Iris pigment epithelial cell (primary cell): ENCODE results near the gene MDFI.

Experiments
- DNase-seq: peaks from one replicate; pipeline ENCODE4 v3.0.0-alpha.2; 2011; ENCODE audit warnings: low read depth

The MDFI gene

DNA sequence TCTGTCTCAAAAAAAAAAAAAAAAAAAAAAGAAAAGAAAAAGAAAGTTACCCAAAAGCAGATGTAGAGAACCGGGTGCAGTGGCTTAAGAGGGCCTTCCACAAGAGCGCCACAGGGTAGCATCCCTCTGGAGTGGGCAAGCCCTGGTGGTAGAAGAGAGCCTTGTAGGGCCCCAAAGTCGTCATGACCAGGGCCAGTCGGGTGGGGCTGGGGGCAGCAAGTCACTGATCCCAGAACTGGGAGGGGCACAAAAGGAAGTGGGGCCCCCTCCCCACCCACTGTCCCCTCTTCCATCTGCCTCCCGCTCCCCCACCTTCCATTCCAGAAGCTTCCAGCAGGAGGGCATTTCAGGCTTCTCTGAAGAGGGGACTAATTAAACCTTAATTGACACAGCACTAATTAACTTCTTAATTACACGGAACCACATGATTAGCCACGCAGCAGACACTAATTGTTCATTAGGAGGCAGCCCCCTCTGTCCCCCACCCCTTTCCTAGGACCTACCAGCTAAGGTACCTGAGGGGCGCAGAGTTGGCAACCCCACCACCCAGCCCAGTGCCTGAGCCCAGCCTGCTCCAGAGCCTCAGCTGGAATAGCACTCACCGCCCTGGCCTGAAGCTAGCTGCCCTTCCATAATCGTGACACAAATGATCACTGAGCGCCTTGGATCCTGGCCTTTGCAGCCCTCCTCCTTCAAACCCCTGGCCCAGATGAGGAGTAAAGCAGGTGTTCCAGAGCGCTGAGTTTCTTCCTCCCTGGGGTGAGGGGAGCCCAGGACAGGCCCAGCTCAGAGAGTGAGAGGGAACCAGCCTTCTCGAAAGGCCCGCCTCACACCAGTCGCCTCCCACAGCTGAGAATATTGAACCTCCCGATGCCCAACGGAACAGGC is 34.8 kb downstream of the MDFI start:
- no peak for DNase-seq

DNA sequence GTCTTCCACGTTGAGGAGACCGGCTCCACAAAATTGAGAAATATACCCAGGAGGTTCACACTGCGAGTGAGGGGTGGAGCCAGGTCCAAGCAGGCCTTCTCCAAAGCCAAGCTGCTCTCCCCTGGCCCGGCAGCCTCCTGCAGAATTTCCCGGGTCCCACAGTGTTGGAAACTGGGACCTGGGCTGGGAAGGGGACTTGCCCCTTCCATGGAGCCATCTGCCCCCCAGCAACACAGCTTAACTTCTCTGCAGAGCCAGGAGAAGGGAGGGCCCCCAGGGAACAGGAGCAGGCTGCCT is 35.4 kb downstream of the MDFI start:
- DNase-seq = no peak

DNA sequence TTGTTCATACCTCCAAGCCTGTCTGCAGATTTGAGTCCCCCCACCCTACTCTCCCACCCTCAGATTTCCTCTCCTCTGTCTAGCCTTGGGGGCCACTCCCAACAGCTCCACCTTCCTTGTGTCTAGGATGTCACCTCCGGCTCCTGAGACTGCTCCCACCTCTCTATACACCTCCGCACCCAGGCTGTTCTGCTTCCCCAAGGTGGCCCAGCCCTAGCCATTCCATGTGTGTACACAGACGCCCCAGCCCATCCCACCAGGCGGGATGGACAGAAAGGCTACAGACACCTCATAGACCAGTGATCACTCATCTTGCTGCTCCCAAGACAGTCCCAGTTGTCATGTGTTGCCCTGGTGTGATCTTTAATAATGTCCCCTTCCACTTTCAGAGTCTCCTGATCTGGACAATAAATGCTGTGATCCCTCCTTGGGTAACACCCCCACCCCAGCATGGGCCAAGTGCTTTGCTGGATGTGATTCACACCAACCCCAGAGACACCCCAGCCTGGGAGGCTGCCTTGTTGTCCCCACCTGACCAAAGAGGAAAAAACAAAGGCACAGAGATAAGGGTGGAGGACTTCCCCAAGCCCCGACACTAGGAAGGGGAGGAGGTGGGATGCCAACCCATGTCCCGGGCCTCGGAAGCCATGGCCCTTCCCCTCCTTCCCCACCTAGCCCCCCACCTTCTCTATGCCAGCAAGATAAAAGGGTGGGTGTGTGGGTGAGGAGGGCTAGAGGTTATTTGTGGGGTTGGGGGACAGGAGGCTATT is 36.1 kb downstream of the MDFI start:
- DNase-seq = no peak

DNA sequence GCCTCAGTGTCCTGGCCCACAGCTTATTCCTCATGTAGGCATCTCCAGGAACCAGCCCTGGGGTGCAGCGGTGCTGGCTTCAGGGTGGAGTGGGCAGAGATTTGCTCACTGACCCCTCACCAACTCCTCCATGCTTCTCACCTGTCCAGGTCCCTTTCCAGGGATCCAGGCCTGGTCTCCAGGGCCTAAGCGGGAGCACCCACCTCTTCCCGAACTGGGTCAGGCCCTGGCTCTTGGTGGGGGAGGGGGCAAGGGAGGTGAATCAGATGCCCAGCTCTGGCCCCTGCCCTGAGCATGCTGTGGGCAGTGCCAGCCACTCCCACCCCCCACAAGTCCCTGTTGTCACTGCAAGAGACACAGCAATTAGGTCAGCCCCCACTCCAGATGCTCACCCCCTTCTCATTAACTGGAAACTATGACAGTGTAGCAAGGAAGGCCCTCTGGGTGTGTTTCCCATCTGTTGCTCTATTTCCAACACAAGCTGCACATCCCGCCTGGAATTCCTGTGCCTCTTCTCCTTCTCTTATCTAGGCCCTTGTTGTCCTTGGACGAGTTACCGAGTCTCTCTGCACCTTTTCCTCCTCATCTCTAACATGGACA is 37.0 kb downstream of the MDFI start:
- DNase-seq = no peak

DNA sequence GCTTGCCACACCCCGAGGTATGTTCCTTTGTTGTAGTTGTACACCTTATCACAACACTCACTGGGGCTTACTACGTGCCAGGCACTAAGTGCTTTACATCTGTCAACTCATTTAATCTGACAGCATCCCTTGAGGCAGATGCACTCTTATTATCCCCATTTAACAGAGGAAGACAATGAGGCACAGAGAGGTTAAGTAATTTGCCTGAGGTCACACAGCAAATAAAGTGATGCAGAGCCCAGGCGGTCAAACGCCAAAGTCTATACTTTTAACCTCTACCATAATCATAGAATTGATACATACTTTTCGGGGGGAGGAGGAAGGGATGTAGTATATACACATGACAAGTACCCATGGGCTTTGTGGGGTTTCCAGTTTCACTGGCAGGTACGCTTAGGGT is 37.7 kb downstream of the MDFI start:
- no peak for DNase-seq

DNA sequence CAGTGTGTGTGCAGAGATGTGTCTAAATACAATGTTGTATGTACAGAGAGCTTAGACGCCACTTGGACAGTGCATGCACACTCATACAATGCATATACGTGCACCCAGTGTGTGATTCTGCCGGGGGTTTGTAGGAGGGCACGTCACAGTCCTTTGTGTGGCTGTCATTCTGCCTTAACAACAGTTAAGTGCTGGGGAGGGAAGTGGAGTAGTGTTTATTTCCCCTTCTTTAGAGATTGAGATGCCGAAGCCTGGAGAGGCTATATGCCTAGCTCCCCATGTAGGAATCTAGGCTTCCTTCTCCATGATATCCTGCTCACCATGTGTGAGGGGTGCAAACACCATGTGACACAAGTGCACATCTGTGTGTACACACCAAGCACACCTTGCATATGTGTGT is 38.2 kb downstream of the MDFI start:
- no peak for DNase-seq

DNA sequence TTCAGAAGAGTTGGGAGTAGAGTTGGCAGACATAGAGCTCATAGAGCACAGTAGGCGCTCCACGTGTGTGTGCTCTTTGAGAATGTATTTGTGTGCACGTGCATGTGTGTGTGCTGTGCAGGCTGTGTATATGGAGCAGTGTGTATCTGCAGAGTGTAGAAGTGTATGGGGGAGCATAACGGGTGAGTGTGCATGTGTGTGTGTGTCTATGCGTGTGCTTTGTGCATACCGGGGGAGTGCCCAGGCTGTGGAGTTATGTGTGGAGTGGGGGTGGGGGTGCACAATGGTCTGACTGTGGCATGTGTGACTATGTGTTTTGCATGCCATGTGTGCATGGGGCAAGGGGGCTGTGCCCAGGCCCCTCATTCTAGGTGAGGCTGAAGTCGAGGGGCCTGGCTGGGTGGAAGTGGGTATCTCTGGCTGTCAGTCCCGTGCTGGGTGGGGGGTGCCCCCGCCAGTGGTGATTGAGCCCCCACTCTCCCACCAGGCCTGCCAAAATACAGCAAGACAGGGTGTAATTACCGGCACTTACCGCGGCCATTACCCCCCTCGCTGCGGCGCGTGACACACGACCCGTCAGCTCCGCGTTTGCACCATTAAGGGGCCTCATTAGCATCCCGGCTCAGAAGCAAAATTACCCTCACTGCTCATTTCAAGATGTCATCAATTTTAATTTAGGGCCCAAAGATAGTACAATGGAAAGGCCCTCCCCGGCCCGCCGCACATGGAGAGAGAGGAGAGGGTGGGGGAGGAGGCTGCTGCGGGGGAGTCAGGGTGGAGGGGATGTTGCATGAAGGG is 39.1 kb downstream of the MDFI start:
- DNase-seq = no peak

DNA sequence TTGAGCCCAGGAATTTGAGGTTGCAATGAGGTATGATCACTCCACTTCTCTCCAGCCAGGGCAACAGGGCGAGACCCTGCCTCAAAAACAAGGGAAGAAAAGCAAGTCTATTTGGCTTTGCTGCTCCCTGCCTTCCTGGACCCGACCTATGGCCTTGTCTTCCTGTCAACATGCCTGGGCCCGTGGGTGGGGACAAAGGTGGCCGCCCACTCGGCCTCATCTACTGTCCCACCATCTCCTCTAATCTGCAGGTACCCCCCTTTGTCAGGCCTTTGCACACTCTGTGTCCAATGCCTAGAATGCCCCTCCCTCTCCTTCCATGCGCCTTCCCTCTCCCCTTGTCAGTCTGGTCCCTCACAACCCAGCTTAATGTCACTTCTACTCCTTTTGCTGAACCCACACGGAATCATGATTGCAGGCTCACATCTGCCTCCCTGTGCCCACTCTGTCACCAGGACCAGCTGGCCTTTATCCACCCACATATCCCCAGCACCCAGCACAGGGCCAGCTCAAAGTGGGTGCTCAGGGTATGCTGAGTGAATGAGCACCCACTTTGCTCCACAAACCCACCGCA is 40.3 kb downstream of the MDFI start:
- DNase-seq = no peak

DNA sequence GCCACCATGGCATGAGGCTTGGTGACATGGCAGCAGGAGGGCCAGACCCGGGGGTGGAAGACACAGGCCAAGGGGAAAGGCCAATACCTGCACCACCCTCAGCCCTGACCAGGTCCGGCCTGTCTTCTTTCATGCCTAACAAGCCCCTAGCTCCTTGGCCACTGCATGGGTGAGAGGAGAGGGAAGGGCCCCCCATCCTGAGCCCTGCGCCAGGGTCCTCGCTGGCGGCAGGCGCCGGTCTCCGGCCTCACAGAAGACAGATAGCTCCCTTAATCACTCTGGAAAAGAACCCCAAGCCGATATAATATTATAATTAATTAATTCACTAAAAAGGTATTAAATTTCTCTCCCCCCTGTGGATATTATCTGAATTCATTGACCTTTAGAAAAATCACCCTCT is 41.4 kb downstream of the MDFI start:
- no peak for DNase-seq

DNA sequence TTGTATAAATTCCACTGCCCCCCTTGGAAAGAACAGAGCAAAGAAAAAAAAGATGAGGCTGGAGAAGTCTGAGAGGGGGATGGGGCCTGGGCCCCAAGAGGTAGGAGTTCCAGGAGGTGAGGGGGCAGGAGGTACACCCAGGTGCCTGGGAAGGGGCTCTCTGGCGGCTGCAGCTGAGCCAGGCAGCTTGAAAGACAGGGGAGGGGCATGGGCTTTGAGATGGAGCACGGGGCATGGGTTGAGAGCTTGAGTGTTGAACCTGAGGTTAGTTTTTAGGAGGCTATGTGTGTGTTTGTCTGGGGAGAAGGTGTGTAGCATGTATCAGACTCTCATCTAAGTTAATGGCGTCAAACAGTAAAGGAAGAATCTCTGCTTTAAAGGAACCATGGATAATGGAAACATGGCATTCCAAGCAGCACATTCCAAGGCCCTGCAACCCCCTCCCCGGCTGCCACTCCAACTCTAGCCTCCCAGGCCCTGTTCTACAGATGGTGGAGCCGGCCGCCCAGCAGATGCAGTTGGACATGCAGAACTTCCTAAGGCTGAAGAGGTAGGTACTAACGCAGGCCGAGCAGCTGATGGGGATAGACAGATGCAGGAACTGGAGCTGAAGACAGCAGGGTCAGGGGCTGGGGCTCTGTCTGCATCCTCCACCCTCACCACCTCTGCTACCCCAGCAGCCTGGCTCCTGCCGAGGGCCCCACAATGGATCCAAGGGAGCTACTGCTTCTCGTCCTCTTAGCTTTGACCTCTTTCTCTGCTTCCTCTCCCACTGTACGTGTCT is 42.1 kb downstream of the MDFI start:
- no peak for DNase-seq

DNA sequence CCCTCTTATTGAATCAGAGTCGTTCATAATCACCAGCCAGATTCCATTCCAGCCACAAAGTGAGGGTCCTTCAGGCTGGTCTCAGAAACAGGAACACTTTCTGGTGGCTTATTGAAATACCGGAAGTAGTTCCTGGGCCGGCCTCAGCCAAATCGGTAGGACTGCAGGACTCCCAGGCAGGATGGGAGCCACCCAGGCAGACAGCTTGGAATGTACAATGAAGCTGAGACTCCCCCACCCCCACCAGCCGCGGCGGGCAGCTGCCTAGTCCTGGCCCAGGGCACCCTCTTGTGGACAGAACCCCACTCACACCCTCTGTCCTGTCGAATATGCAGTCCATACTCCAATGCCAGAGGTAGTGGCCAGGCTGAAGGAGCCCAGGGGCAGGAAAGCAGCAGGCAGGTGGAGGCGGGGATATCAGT is 43.8 kb downstream of the MDFI start:
- peak; percentile 88 for DNase-seq

DNA sequence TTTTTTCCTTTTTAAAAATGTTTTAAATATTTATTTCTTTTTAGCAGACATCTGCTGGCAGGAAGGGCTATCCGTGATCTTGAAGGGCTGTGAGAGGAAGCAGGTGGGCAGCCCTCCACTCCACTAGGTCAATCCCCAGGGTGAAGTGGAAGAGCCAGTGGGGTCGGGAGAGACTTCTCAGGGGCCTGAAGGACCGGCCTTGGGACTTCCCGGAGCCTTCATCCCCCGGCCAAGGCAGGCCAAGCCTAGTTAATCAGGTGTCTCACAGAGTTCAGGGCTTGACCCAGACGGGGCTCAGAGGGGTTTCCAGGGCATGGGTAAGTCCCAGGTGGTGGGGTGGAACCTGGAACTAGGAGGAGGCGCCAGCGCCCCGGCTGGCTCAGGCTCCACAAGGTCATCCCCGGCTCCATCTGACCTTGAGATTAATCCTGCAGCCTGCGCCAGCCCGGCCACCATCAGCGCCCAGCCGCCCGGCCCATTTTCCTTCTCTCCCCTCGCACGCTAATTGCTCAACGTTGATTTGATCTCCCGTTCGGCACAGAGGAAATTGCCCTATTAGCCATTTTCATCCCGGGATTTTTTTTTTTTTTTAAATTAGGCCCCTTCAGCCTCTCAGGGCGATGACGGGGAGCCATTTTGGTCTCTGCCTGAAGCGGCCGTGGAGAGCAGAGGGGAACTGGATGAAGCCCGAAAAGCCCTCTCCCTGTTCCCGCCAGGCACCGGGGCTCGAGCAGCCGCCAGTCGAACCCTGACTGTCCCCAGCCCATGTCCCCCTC is 44.4 kb downstream of the MDFI start:
- no peak for DNase-seq

DNA sequence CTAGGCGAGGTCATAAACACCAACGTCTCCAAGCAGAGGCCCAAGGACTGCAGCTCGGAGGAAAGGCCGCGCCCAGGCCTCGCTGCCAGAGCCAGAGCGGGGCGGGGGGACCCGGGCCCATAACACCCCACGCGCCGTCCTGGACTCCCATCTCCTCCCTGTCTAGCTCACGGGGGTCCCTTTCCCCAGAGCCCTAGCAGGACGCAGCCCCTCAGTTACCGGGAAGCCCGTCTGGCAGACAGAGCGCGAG is 44.9 kb downstream of the MDFI start:
- peak; percentile 8 for DNase-seq

DNA sequence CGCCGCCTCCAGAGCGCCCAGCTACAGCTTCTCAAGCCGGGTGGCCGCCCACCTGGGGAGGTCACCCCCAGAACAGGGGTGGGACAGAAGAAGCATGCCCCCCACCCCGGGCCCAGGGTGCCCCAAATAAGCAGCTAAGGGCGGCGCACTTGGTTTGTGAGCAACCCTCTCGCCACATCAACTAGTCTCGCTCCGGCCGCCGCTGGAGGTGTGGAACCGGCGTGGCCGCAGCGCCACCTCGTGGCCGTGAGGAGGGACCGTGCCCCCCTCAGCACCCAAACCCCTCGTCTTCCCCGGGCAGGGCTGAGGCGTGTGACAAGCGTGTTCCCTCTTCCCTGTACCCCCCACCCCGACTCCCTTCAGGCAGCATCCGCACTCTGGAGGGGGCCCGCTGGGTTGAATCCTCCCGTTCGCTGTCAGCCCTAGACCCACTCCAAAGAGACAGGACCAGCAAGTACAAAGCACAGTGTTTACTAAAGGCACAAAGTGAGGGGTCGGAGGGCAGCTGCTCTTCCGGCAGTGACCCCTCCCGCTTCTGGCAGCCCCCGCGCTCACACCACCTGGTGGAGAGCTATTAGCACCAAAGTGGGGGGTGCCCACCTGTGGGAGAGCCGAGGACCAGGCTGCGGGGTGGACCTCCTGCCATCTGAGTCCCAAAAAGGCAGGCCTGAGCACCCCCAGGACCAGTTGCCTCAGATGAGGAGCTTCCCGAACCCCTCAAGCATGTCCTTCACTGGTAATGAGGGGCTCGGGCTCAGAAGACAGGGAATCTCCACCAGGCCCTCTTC is 45.4 kb downstream of the MDFI start:
- DNase-seq = peak; percentile 71

DNA sequence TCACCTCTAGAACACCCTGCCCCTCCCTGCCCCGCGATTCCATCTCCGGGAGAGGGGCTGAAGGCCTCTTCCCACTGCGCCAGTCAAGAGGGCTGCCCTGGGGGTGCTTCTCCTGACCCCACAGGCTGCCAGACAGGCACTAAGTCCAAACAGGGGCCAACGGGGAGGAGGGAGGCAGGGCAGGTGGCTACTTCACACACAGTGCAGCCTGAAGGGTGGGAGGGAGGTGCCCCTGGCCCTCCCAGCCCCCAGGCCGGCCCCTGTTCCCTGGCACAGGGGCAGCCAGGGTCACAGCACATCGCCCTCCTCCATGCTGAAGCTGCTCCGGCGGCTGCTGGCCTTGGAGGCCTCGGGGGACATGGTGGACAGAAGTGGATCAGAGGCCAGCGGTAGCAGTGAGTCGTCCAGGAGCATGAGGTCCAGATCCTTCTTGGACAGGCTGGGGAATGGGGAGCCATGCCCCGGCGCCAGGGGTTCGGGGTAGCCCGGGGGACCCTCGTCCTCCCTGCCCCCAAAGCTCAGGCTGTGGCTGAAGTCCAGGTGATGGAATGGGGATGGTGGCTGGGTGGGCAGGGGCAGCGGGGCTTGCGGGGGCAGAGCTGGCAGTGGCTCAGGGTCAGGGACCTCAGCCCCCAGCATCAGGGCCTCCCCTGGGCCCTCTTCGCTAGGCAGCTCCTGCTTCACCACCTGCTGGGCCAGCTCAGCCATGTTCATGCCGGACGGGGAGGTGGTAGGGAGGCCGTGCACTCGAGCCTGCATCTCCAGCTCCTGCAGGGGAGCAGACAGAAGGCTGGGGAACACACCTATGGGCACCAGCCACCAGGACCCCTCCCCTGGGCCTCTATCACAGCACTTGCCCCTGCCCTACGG is 46.3 kb downstream of the MDFI start:
- DNase-seq = no peak

DNA sequence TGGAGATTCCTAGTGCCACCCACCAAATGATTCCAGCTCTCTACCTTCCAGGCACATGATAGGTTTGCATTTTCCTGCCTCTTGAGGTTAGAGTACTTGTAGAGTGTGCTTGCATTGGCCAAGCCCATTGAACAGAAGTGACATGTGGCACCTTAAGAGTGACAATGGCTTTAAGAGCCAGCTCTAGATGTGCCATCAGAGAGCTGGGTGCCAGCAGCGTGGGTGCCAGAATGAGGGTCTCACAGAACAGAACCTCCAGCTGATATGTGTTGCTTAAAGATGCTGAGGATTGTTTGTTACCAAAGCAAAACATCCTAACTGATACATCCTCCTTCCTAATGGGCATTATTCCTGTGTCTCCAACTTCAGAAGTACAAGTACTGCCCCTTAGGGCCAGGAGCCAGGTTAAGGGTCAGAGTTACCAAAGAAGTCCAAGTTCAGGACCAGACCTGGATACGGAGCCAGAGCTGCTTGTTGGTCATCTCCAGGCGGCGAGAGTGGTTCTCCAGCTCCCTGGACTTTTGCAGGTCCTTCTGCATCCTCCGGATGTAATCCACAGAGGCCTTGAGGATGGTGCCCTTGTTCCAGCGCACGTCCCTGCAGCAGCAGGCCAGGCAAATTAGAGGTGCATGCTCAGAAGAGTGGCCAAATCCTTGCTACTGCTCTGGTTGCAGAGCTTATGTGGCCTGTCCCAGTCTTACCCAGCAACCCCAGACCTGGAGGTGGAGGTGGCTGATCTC is 47.5 kb downstream of the MDFI start:
- no peak for DNase-seq

DNA sequence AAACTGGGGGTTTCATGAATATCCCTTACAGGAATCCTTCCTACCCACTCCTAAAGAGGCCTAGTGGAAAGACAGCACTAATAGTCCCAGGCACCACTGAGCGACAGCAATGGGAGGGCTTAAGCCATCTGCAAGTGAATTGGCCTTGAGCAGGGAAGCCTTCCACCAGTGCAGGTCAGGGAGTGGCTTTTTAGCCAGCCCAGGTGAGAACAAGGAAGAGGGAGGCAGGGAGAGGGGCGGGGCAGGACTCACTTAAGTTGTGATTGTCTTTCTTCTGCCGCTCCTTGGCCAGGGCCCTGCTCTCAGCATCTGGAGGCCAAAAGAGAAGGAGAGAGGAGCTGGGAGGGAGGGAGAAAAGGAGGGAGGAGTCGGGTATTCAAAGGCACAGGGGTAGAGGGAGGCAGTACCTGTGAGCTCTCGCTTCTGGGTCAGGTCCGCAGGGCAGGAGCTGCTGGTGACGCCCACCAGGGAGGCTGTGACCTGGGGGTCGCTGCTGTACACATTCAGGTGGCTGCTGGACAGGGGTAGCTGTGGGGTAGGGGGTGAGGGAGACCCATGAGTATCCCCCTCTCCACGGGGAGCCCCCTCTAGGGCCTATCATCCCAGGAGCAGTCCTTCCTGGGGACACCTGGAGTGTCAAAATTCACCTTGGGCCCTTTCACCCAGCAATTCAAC is 49.4 kb downstream of the MDFI start:
- DNase-seq = no peak
